Activated T-cell treated with anti-CD3 and anti-CD28 coated beads, Interleukin-2, amount 50 U/mL, for 48 hours (primary cell): ENCODE results near the gene AGFG2.

Experiments
- DNase-seq, 2 experiments: peaks; one replicate each; pipeline ENCODE4 v3.0.0-alpha.2; 2020

Gene AGFG2

DNA sequence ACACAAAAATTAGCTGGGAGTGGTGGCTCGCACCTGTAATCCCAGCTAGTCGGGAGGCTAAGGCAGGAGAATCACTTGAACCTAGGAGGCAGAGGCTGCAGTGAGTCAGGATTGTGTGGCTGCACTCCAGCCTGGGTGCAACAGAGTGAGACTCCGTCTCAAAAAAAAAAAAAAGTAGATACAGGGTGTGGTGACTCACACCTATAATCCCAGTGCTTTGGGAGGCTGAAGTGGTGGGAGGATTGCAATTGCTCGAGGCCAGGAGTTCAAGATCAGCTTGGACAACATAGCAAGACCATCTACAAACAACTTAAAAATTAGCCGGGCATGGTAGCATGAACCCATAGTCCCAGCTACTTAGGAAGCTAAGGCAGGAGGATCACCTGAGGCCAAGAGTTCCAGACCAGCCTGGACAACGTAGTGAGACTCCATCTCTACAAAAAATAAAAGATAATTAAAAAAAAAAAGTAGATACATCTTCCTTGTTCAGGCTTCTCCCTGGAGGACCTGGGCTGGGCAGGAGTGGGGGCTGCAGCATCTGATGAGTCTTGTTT lies 75.4 kb downstream of the AGFG2 start:
- DNase-seq = no peak
